ENCODE data around the gene RAVER1.

Gene RAVER1

DNA sequence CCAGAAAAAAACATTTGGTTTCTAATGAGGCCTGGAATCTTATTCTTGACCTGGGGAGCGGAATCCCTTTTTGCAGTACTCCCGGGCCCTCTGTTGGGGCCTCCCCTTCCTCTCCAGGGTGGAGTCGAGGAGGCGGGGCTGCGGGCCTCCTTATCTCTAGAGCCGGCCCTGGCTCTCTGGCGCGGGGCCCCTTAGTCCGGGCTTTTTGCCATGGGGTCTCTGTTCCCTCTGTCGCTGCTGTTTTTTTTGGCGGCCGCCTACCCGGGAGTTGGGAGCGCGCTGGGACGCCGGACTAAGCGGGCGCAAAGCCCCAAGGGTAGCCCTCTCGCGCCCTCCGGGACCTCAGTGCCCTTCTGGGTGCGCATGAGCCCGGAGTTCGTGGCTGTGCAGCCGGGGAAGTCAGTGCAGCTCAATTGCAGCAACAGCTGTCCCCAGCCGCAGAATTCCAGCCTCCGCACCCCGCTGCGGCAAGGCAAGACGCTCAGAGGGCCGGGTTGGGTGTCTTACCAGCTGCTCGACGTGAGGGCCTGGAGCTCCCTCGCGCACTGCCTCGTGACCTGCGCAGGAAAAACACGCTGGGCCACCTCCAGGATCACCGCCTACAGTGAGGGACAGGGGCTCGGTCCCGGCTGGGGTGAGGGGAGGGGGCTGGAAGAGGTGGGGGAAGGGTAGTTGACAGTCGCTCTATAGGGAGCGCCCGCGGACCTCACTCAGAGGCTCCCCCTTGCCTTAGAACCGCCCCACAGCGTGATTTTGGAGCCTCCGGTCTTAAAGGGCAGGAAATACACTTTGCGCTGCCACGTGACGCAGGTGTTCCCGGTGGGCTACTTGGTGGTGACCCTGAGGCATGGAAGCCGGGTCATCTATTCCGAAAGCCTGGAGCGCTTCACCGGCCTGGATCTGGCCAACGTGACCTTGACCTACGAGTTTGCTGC is 46.3 kb downstream of the RAVER1 start, which contains the start of gene ICAM4:
ICAM4 (plus strand) TSS at position 153 of the 935 bp plus-strand sequence; CDS start at position 211, 58 bp downstream.
- no peaks in the 10 kb centered on the region for H3K79me2 ChIP-seq (ENCODE audit: insufficient read depth, low read depth)
- H3K4me3 ChIP-seq (IDR thresholded peaks at IDR 0.05; ENCODE audit: insufficient read depth, low read depth, low read length), result no peak within 1 kb of the TSS
- no peak within 1 kb of the TSS for H2AFZ ChIP-seq (ENCODE audit: low read depth)
- no peaks in the 10 kb centered on the region for H4K20me1 ChIP-seq (ENCODE audit: insufficient read depth)
- TF ChIP-seq, protein P1, sequence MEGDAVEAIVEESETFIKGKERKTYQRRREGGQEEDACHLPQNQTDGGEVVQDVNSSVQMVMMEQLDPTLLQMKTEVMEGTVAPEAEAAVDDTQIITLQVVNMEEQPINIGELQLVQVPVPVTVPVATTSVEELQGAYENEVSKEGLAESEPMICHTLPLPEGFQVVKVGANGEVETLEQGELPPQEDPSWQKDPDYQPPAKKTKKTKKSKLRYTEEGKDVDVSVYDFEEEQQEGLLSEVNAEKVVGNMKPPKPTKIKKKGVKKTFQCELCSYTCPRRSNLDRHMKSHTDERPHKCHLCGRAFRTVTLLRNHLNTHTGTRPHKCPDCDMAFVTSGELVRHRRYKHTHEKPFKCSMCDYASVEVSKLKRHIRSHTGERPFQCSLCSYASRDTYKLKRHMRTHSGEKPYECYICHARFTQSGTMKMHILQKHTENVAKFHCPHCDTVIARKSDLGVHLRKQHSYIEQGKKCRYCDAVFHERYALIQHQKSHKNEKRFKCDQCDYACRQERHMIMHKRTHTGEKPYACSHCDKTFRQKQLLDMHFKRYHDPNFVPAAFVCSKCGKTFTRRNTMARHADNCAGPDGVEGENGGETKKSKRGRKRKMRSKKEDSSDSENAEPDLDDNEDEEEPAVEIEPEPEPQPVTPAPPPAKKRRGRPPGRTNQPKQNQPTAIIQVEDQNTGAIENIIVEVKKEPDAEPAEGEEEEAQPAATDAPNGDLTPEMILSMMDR (conservative IDR thresholded peaks at IDR 0.05; ENCODE audit: low read depth, low read length), result no peak
- peaks cover 24% of the 10 kb centered on the region for H3K27me3 ChIP-seq (ENCODE audit: insufficient read depth, low read depth)
- no peak within 1 kb of the TSS for H3K9ac ChIP-seq
- H3K4me1 ChIP-seq (ENCODE audit: low read depth, poor library complexity, severe bottlenecking), result peaks cover 20% of the 10 kb centered on the region
- H3K36me3 ChIP-seq (ENCODE audit: insufficient read depth), result no peaks in the 10 kb centered on the region
- no peak within 1 kb of the TSS for H3K27ac ChIP-seq
- no peak within 1 kb of the TSS for H3K4me2 ChIP-seq

DNA sequence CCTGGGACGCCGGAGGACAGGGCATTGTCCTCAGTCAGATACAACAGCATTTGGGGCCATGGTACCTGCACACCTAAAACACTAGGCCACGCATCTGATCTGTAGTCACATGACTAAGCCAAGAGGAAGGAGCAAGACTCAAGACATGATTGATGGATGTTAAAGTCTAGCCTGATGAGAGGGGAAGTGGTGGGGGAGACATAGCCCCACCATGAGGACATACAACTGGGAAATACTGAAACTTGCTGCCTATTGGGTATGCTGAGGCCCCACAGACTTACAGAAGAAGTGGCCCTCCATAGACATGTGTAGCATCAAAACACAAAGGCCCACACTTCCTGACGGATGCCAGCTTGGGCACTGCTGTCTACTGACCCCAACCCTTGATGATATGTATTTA is 47.9 kb downstream of the RAVER1 start:
- peaks cover 7% of the 10 kb centered on the region for H3K4me1 ChIP-seq (ENCODE audit: low read depth, poor library complexity, severe bottlenecking)
- no peak overlapping the region for H3K4me2 ChIP-seq
- H3K4me3 ChIP-seq (IDR thresholded peaks at IDR 0.05; ENCODE audit: insufficient read depth, low read depth, low read length), result no peak overlapping the region
- no peaks in the 10 kb centered on the region for H3K79me2 ChIP-seq (ENCODE audit: insufficient read depth, low read depth)
- H3K36me3 ChIP-seq (ENCODE audit: insufficient read depth), result no peaks in the 10 kb centered on the region
- H3K9ac ChIP-seq, result no peak overlapping the region
- H3K27ac ChIP-seq, result no peak overlapping the region
- no peak overlapping the region for H2AFZ ChIP-seq (ENCODE audit: low read depth)
- peaks cover 8% of the 10 kb centered on the region for H3K27me3 ChIP-seq (ENCODE audit: insufficient read depth, low read depth)
- TF ChIP-seq, protein P1 (conservative IDR thresholded peaks at IDR 0.05; ENCODE audit: low read depth, low read length), result no peak
- H4K20me1 ChIP-seq (ENCODE audit: insufficient read depth), result no peaks in the 10 kb centered on the region

DNA sequence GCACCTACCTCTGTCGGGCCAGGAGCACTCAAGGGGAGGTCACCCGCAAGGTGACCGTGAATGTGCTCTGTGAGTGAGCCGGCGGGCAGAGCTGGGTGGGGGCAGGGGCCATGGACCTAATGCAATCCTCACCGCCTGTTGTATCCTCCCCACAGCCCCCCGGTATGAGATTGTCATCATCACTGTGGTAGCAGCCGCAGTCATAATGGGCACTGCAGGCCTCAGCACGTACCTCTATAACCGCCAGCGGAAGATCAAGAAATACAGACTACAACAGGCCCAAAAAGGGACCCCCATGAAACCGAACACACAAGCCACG is 48.4 kb downstream of the RAVER1 start:
- TF ChIP-seq, protein P1 (conservative IDR thresholded peaks at IDR 0.05; ENCODE audit: low read depth, low read length), result no peak
- H3K27ac ChIP-seq, result no peak overlapping the region
- H3K4me2 ChIP-seq, result no peak overlapping the region
- H2AFZ ChIP-seq (ENCODE audit: low read depth), result no peak overlapping the region
- no peaks in the 10 kb centered on the region for H4K20me1 ChIP-seq (ENCODE audit: insufficient read depth)
- H3K4me3 ChIP-seq (IDR thresholded peaks at IDR 0.05; ENCODE audit: insufficient read depth, low read depth, low read length), result no peak overlapping the region
- H3K4me1 ChIP-seq (ENCODE audit: low read depth, poor library complexity, severe bottlenecking), result peaks cover 5% of the 10 kb centered on the region
- H3K79me2 ChIP-seq (ENCODE audit: insufficient read depth, low read depth), result no peaks in the 10 kb centered on the region
- H3K36me3 ChIP-seq (ENCODE audit: insufficient read depth), result no peaks in the 10 kb centered on the region
- no peak overlapping the region for H3K9ac ChIP-seq
- peaks cover 3% of the 10 kb centered on the region; the same call in 1 of the 2 replicates for H3K27me3 ChIP-seq (ENCODE audit: insufficient read depth, low read depth)

DNA sequence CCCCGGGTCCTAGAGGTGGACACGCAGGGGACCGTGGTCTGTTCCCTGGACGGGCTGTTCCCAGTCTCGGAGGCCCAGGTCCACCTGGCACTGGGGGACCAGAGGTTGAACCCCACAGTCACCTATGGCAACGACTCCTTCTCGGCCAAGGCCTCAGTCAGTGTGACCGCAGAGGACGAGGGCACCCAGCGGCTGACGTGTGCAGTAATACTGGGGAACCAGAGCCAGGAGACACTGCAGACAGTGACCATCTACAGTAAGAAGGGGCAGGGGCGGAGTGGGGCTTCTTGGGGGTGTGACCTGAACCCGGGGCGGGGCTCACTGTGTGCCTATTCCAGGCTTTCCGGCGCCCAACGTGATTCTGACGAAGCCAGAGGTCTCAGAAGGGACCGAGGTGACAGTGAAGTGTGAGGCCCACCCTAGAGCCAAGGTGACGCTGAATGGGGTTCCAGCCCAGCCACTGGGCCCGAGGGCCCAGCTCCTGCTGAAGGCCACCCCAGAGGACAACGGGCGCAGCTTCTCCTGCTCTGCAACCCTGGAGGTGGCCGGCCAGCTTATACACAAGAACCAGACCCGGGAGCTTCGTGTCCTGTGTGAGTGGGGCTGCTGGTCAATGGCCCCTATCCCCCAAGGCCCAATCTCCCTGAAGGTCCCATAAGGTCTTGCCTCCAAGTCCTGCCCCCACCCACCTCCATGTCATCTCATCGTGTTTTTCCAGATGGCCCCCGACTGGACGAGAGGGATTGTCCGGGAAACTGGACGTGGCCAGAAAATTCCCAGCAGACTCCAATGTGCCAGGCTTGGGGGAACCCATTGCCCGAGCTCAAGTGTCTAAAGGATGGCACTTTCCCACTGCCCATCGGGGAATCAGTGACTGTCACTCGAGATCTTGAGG is 49.0 kb downstream of the RAVER1 start:
- no peak overlapping the region for H3K4me3 ChIP-seq (IDR thresholded peaks at IDR 0.05; ENCODE audit: insufficient read depth, low read depth, low read length)
- peaks cover 5% of the 10 kb centered on the region for H3K4me1 ChIP-seq (ENCODE audit: low read depth, poor library complexity, severe bottlenecking)
- H2AFZ ChIP-seq (ENCODE audit: low read depth), result no peak overlapping the region
- no peaks in the 10 kb centered on the region for H4K20me1 ChIP-seq (ENCODE audit: insufficient read depth)
- H3K79me2 ChIP-seq (ENCODE audit: insufficient read depth, low read depth), result no peaks in the 10 kb centered on the region
- H3K36me3 ChIP-seq (ENCODE audit: insufficient read depth), result no peaks in the 10 kb centered on the region
- no peak overlapping the region for H3K27ac ChIP-seq
- H3K9ac ChIP-seq, result no peak overlapping the region
- H3K4me2 ChIP-seq, result no peak overlapping the region
- TF ChIP-seq, protein P1 (conservative IDR thresholded peaks at IDR 0.05; ENCODE audit: low read depth, low read length), result no peak
- H3K27me3 ChIP-seq (ENCODE audit: insufficient read depth, low read depth), result no peaks in the 10 kb centered on the region

Measured in KMS-11 (cell line).